Epithelial cell of esophagus (primary cell): ENCODE results near the gene CTSD.
"Not testable (repeated sequence)": the region's sequence is repeated elsewhere in the genome, so short reads cannot be mapped to it uniquely, and the experiment has no call there.

Source experiments
- DNase-seq: peaks from one replicate; pipeline ENCODE4 v3.0.0; 2010; ENCODE audit warnings: low read depth
- H3K4me3 ChIP-seq: 2 replicates; pipeline ENCODE4 v1.5.1; 2011; ENCODE audit warnings: mild to moderate bottlenecking, low read length, control low read depth
- CTCF ChIP-seq: IDR thresholded peaks from 2 replicates; pipeline ENCODE4 v1.5.1; 2011; ENCODE audit warnings: low read depth, mild to moderate bottlenecking, low read length, control low read depth, inconsistent platforms; ENCODE audit not compliant: insufficient read depth; ENCODE audit errors: missing control alignments

Gene CTSD

GRCh38 chr11:1771273-1771672 lies 7.5 kb upstream of the CTSD start:
- TF ChIP-seq CTCF, result no peak
- peak; percentile 46 for DNase-seq
- H3K4me3 ChIP-seq, result no peak overlapping the region

GRCh38 chr11:1770528-1770927 lies 6.8 kb upstream of the CTSD start:
- DNase-seq, result no peak
- H3K4me3 ChIP-seq, result no peak overlapping the region
- no peak for TF ChIP-seq CTCF

- TF ChIP-seq CTCF, result no peak
- no peak for DNase-seq
- H3K4me3 ChIP-seq, result no peak overlapping the region
Measured at GRCh38 chr11:1770061-1770460, 6.3 kb upstream of the CTSD start.

- not testable (repeated sequence) for H3K4me3 ChIP-seq, DNase-seq
Measured at GRCh38 chr11:1769304-1769936, 5.7 kb upstream of the CTSD start.

GRCh38 chr11:1768141-1768469 lies 4.4 kb upstream of the CTSD start:
- no peak for TF ChIP-seq CTCF
- DNase-seq, result no peak
- no peak overlapping the region for H3K4me3 ChIP-seq

GRCh38 chr11:1767399-1768140 lies 3.8 kb upstream of the CTSD start:
- no peak for TF ChIP-seq CTCF
- H3K4me3 ChIP-seq, result no peak overlapping the region
- no peak for DNase-seq

- no peak for DNase-seq
- no peak for TF ChIP-seq CTCF
- no peak overlapping the region for H3K4me3 ChIP-seq
Measured at GRCh38 chr11:1766719-1767398, 3.1 kb upstream of the CTSD start.
